ENCODE measurements around the gene C1orf74. TPM values are rescaled to one million over a fixed set of nuclear protein-coding genes. Genes with fewer than 3 reads are reported as not detected.

The C1orf74 gene
- total RNA-seq, 1 experiment from 2014 or later, result 4.6 TPM

- Mint-ChIP-seq H3K36me3 (no peaks in the 10 kb centered on the region), H3K9me3 (no peaks in the 10 kb centered on the region), H3K4me1 (no peaks in the 10 kb centered on the region), H3K27me3 (ENCODE audit: low read depth) (peaks cover 16% of the 10 kb centered on the region), H3K27ac (no peak overlapping the region), H3K4me3 (no peak overlapping the region)
- TF ChIP-seq E2F5 (CRISPR knock-in tag; IDR thresholded peaks at IDR 0.05), result no peak
- ChIA-PET POLR2A (no interaction called here), CTCF (no interaction called here)
- DNase-seq (ENCODE audit: low spot score) (no peak), ATAC-seq (no peak)
Measured at GRCh38 chr1:209741889-209742288, 42.5 kb downstream of the C1orf74 start.

DNA sequence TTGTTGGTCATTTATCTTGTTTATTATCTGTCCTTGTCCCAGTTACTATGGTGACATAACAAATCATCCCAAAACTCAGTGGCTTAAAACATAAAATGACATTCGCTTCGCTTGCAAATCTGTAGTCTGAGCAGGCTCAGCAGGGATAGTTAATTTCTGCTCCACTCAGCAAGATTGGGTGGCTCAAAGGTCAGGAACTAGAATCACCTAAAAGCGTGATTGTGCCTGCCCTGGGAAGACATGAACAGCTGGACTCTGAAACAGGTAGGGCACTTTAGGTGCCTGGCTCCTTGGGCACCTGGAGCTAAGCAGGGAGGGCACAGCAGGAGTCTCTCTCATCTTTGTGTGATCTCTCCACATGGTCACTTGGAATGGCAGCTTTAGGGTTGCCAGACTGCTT is 43.2 kb downstream of the C1orf74 start:
- H3K4me3 Mint-ChIP-seq, result no peak overlapping the region
- ChIA-PET CTCF (interaction anchor here (0.5 kb wide), 1 partner anchor 303 kb away, joined by 3 read pairs; no protein-coding TSS in a partner anchor), POLR2A (no interaction called here)
- DNase-seq (ENCODE audit: low spot score) (no peak), ATAC-seq (no peak)
- H3K27ac Mint-ChIP-seq, result no peak overlapping the region
- H3K9me3 Mint-ChIP-seq, result no peaks in the 10 kb centered on the region
- no peaks in the 10 kb centered on the region for H3K36me3 Mint-ChIP-seq
- H3K27me3 Mint-ChIP-seq (ENCODE audit: low read depth), result peaks cover 10% of the 10 kb centered on the region
- TF ChIP-seq, protein P1, sequence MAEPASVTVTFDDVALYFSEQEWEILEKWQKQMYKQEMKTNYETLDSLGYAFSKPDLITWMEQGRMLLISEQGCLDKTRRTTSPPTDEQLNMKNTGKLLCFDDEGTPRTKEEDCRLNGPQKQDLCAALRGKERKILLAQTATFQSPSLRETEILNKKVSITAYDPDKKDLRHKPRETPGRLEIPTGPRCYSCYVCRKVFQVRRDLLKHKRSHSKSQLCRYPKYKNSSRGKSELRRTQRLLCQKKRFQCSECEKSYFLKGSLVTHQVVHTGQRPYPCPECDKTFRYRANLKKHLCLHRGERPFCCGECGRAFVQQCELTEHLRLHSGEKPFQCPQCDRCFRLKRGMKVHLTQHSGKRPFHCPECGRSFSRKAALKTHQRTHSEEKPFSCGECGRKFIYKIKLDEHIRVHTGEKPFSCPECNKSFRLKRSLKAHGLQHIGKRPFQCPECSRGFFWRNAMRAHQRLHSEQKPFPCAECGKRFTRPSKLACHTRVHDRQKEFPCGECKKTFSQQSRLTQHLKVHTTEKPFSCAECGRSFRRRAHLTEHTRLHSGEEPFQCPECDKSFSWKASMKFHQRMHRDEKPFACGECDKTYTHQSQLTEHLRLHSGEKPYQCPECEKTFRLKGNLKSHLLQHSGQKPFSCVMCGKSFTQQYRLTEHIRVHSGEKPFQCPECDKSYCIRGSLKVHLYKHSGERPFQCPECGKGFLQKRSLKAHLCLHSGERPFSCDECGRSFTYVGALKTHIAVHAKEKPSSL (CRISPR knock-in tag; conservative IDR thresholded peaks at IDR 0.05), result no peak
- TF ChIP-seq, protein P2, sequence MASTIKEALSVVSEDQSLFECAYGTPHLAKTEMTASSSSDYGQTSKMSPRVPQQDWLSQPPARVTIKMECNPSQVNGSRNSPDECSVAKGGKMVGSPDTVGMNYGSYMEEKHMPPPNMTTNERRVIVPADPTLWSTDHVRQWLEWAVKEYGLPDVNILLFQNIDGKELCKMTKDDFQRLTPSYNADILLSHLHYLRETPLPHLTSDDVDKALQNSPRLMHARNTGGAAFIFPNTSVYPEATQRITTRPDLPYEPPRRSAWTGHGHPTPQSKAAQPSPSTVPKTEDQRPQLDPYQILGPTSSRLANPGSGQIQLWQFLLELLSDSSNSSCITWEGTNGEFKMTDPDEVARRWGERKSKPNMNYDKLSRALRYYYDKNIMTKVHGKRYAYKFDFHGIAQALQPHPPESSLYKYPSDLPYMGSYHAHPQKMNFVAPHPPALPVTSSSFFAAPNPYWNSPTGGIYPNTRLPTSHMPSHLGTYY (CRISPR knock-in tag; IDR thresholded peaks at IDR 0.05), result no peak
- TF ChIP-seq RELA (CRISPR knock-in tag; IDR thresholded peaks at IDR 0.05; ENCODE audit: borderline replicate concordance) (no peak), NFYB (CRISPR knock-in tag; conservative IDR thresholded peaks at IDR 0.05; ENCODE audit: low read depth) (no peak), ZNF396 (CRISPR knock-in tag; IDR thresholded peaks at IDR 0.05; ENCODE audit: borderline replicate concordance) (no peak), JAZF1 (CRISPR knock-in tag; IDR thresholded peaks at IDR 0.05) (no peak)
- TF ChIP-seq, protein P3, sequence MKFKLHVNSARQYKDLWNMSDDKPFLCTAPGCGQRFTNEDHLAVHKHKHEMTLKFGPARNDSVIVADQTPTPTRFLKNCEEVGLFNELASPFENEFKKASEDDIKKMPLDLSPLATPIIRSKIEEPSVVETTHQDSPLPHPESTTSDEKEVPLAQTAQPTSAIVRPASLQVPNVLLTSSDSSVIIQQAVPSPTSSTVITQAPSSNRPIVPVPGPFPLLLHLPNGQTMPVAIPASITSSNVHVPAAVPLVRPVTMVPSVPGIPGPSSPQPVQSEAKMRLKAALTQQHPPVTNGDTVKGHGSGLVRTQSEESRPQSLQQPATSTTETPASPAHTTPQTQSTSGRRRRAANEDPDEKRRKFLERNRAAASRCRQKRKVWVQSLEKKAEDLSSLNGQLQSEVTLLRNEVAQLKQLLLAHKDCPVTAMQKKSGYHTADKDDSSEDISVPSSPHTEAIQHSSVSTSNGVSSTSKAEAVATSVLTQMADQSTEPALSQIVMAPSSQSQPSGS (CRISPR knock-in tag; IDR thresholded peaks at IDR 0.05; ENCODE audit: borderline replicate concordance, low read depth), result no peak
- no peaks in the 10 kb centered on the region for H3K4me1 Mint-ChIP-seq

DNA sequence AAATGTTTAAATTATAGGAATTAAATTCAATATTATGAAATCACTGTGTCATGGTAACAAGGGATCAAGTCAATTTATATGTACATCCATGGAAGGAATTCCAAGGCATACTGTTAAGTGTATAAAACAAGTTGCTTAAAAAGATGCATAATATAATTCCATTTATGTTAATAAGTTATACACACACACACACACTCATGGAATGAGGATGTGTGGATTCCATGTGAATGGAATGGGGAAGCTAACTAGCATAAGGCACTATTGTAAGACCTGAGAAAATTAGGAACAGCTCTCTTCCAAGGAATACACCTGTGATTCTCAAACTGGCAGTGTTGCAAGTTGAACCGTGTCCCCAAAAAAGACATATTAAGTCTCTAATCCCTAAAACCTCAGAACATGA is 46.1 kb downstream of the C1orf74 start:
- ATAC-seq (no peak), DNase-seq (ENCODE audit: low spot score) (no peak)
- H3K4me1 Mint-ChIP-seq, result no peaks in the 10 kb centered on the region
- no peak overlapping the region for H3K27ac Mint-ChIP-seq
- H3K27me3 Mint-ChIP-seq (ENCODE audit: low read depth), result peaks cover 13% of the 10 kb centered on the region
- H3K36me3 Mint-ChIP-seq, result no peaks in the 10 kb centered on the region
- no peaks in the 10 kb centered on the region for H3K9me3 Mint-ChIP-seq
- POLR2A ChIA-PET, result no interaction called here
- CTCF ChIA-PET, result interaction anchor here (1.4 kb wide), 1 partner anchor 8 kb away, joined by 3 read pairs; no protein-coding TSS in a partner anchor
- no peak overlapping the region for H3K4me3 Mint-ChIP-seq
- no peak for TF ChIP-seq FOXP1 (CRISPR knock-in tag; IDR thresholded peaks at IDR 0.05; ENCODE audit: borderline replicate concordance)
- no peak for TF ChIP-seq CREM (CRISPR knock-in tag; IDR thresholded peaks at IDR 0.05)
- TF ChIP-seq, protein P4, sequence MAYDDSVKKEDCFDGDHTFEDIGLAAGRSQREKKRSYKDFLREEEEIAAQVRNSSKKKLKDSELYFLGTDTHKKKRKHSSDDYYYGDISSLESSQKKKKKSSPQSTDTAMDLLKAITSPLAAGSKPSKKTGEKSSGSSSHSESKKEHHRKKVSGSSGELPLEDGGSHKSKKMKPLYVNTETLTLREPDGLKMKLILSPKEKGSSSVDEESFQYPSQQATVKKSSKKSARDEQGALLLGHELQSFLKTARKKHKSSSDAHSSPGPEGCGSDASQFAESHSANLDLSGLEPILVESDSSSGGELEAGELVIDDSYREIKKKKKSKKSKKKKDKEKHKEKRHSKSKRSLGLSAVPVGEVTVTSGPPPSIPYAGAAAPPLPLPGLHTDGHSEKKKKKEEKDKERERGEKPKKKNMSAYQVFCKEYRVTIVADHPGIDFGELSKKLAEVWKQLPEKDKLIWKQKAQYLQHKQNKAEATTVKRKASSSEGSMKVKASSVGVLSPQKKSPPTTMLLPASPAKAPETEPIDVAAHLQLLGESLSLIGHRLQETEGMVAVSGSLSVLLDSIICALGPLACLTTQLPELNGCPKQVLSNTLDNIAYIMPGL (CRISPR knock-in tag; IDR thresholded peaks at IDR 0.05), result no peak
- no peak for TF ChIP-seq SP1 (CRISPR knock-in tag; conservative IDR thresholded peaks at IDR 0.05)
- TF ChIP-seq HMGA2 (CRISPR knock-in tag; IDR thresholded peaks at IDR 0.05), result no peak
- no peak for TF ChIP-seq IRF2 (CRISPR knock-in tag; IDR thresholded peaks at IDR 0.05; ENCODE audit: borderline replicate concordance, low read depth)
- TF ChIP-seq, protein P5, sequence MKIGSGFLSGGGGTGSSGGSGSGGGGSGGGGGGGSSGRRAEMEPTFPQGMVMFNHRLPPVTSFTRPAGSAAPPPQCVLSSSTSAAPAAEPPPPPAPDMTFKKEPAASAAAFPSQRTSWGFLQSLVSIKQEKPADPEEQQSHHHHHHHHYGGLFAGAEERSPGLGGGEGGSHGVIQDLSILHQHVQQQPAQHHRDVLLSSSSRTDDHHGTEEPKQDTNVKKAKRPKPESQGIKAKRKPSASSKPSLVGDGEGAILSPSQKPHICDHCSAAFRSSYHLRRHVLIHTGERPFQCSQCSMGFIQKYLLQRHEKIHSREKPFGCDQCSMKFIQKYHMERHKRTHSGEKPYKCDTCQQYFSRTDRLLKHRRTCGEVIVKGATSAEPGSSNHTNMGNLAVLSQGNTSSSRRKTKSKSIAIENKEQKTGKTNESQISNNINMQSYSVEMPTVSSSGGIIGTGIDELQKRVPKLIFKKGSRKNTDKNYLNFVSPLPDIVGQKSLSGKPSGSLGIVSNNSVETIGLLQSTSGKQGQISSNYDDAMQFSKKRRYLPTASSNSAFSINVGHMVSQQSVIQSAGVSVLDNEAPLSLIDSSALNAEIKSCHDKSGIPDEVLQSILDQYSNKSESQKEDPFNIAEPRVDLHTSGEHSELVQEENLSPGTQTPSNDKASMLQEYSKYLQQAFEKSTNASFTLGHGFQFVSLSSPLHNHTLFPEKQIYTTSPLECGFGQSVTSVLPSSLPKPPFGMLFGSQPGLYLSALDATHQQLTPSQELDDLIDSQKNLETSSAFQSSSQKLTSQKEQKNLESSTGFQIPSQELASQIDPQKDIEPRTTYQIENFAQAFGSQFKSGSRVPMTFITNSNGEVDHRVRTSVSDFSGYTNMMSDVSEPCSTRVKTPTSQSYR (CRISPR knock-in tag; IDR thresholded peaks at IDR 0.05), result no peak
- no peak for TF ChIP-seq ZNF138 (CRISPR knock-in tag; conservative IDR thresholded peaks at IDR 0.05)
- TF ChIP-seq, protein P1 (CRISPR knock-in tag; conservative IDR thresholded peaks at IDR 0.05), result no peak
- TF ChIP-seq, protein P3 (CRISPR knock-in tag; IDR thresholded peaks at IDR 0.05; ENCODE audit: borderline replicate concordance, low read depth), result no peak
- no peak for TF ChIP-seq SMAD3 (CRISPR knock-in tag; IDR thresholded peaks at IDR 0.05; ENCODE audit: borderline replicate concordance)

All from WTC11 (cell line).